Right cardiac atrium (tissue), 5 donors: ENCODE data around the gene SYS1. TPM values are rescaled to one million over a fixed set of nuclear protein-coding genes. Genes with fewer than 3 reads are reported as not detected.
A peak's percentile ranks its signal among the peaks of the same experiment; 100 is the strongest.

Experiments used
- ATAC-seq, 2 donors: fragments of 200-7000 bp; cut with Tn5 transposase; one replicate each; pipeline versions ENCODE4 v1.8.0 to v1.9.1; 2020; ENCODE audit warnings: moderate library complexity in 2 of 2, mild to moderate bottlenecking in 1 of 2
- DNase-seq, 3 donors: peaks; one replicate each; pipeline ENCODE4 v3.0.0-alpha.2; 2020
- H3K27ac ChIP-seq: one replicate; pipeline ENCODE4 v1.5.1; 2013; ENCODE audit warnings: mild to moderate bottlenecking, low read length, control low read depth, moderate library complexity
- H3K27me3 ChIP-seq: one replicate; pipeline ENCODE4 v1.6.1; 2013; ENCODE audit not compliant: control insufficient read depth, insufficient read depth
- H3K4me1 ChIP-seq: one replicate; pipeline ENCODE4 v1.6.1; 2013; ENCODE audit warnings: low read length; ENCODE audit not compliant: control insufficient read depth, insufficient read depth
- H3K4me3 ChIP-seq: one replicate; pipeline ENCODE4 v1.5.1; 2013; ENCODE audit warnings: low read length, control low read depth
- H3K9me3 ChIP-seq: one replicate; pipeline ENCODE4 v1.6.1; 2013; ENCODE audit warnings: low read length; ENCODE audit not compliant: control insufficient read depth
- WGBS: extraction: QIAGEN DNeasy Blood & Tissue Kit; methylation state at CpG from one replicate; pipeline ENCODE4 v1.1.7; 2013; 5-methylcytosine and 5-hydroxymethylcytosine counted together
- intact Hi-C, 4 donors: fragments of 100-400 bp; cut with DNase I; formaldehyde crosslinking; loops; one replicate each; pipeline versions ENCODE4 v1.11.0 to v1.14.0; 2022 to 2023
- polyA plus RNA-seq: library from polyadenylated mRNA; stranded (reverse); fragments of 200-250 nt; gene quantifications from one replicate; pipeline ENCODE4 v1.2.3, GENCODE V29; 2013
- total RNA-seq, 4 donors: library from RNA; stranded (reverse); fragmentation: NEBNext Ultra II Directional; extraction: Animal tissue kit (Norgen Biotek cat#: 25700); gene quantifications; one replicate each; pipeline ENCODE4 v1.2.1, GENCODE V29; 2021
- donor health status: healthy with polysubstance abuse.
- donor health status: DM: no; HTN: yes; CAD: no.
- donor health status: DM: no; HTN: no; CAD: no.
- donor health status: DM: no; HTN: yes; CAD: no; lungs with severe emphysema.
- donor health status: DM: yes; HTN: yes; CAD: no.

SYS1 gene
- total and polyA plus RNA-seq, 5 donors = 17.1 to 28.7 (median 25.0) TPM

DNA sequence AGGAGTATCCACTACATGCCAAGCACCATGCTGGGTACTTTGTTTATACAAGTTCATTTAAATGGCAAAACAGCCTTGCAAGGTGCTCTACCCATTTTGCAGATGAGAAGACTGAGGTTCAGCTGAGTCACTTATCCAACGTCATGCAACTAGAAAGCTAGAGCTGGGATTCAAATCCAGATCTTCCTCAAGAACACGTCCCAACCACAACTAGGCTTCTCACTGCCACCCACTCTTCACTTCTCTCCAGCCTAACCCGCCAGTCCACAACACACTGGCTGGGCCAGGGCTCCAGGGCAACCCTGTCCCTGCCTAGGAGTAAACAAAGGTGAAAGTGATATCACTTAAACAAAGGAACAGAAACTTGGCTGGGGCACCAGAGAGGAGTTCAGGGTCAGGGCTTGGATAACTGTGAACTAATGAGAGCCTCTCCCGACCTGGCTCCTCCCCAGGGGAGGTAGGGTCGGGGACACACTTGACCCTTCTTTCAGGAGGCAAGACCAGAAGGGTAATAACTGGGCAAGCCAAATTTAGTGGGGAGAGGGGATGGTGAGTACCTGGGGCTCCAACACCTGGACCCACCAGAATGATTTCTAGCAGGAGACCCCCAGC lies 22.6 kb upstream of the SYS1 start:
- DNase-seq (no peak), ATAC-seq (no peak)
- Histone ChIP-seq H3K4me3 (no peak overlapping the region), H3K4me1 (peaks cover 41% of the 10 kb centered on the region), H3K27ac (peak overlapping the region; percentile 98), H3K27me3 (no peaks in the 10 kb centered on the region), H3K9me3 (no peaks in the 10 kb centered on the region)
- intact Hi-C loops = no loop called here
- 60% methylated on average over 5 of the region's 5 CpGs for WGBS

DNA sequence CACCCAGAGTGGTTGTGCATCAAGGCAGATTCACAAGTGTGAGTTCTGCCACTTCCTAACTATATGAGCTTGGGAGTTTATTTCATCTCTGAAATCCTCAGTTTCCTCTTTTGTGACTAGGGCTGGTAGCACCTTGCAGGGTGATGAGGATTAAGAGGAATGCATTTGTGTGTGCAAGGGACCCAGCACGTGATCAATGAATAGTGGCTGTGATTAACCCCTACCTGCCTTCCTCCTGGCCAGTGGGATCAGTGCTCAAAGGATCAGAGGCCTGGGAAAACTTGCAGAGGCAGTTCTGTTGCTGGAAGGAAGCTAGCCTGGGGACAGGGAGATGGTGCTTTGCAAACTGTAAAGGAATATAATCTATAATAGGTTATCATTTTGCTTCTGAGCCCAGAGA lies 22.0 kb upstream of the SYS1 start:
- ATAC-seq (no peak), DNase-seq (no peak)
- intact Hi-C loops = no loop called here
- Histone ChIP-seq H3K27me3 (no peaks in the 10 kb centered on the region), H3K4me1 (peaks cover 41% of the 10 kb centered on the region), H3K27ac (peak overlapping the region; percentile 98), H3K9me3 (no peaks in the 10 kb centered on the region), H3K4me3 (no peak overlapping the region)
- WGBS = 65% methylated on average over 1 of the region's 1 CpG

DNA sequence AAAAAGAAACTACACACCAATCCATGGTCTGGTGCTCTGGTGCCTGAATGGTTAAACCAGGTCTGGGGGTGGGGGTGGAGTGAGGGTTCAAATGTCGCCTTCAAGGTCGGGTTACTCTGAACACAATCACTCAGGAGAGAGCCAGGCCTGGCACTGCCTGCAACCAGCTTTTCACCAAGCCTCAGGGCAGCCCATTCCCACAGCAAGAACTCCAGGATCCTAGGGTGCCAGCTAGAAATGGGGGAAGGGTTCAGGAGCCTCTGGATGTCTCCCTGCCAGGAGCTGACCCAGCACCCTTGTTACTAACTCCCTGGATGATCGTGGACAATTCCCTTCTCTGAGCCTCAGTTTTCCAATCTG lies 21.4 kb upstream of the SYS1 start:
- no peaks in the 10 kb centered on the region for H3K9me3 ChIP-seq
- no peak for DNase-seq
- peak overlapping the region; percentile 98 for H3K27ac ChIP-seq
- no peaks in the 10 kb centered on the region for H3K27me3 ChIP-seq
- ATAC-seq = no peak
- intact Hi-C loops = no loop called here
- H3K4me1 ChIP-seq = peaks cover 44% of the 10 kb centered on the region
- peak overlapping the region; percentile 3 for H3K4me3 ChIP-seq
- WGBS = 47% methylated on average over 3 of the region's 3 CpGs

DNA sequence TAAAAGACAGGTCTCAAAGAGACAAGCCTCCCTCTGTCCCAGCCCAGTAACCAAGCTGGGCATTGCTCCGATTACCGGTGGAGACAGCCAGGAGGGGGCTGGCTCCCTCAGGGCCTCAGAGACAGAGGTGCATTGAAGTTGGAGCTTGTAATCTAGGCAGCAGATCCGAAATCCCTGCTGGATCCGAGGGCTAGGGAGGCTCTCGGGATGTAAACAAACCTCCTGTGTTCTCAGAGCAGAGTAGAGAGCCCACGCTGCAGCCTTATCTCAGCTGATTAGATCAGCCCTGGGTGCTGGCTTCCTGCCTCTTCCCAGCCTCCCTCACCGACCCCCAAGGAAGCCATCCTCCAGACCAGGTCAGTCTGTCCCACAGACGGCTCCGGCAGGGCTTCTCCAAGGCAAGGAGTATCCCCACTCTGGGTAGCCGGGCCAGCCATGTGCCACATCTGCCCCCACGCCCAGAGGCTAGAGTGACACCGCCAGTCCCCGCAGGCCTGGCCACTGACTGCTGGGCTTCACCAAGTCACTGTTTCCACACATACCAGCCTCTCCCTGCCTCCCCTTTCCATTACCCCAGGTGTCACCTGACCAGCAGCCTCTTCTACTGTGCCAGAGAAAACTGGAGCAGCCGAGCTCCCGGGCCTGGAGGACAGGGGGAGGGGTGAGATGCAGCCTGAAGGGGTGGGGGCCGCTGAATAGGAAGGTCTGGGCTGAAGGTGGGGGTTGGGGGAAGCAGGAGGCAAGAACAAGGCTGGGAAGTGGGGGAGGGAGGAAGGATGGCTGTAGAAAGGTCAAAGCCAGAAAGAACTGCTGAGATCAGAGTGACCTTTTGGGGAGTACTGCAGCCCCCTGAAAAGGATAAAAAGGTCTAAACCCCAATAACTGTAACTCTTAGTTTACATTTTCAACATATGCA lies 20.8 kb upstream of the SYS1 start:
- peak overlapping the region; percentile 3 for H3K4me3 ChIP-seq
- no peaks in the 10 kb centered on the region for H3K9me3 ChIP-seq
- H3K4me1 ChIP-seq = peaks cover 40% of the 10 kb centered on the region
- 18% methylated on average over 16 of the region's 16 CpGs for WGBS
- peak overlapping the region; percentile 98 for H3K27ac ChIP-seq
- peak; percentile 62 to 84 (median 81) for DNase-seq
- intact Hi-C loops = no loop called here
- peak; percentile 71 to 78 for ATAC-seq
- H3K27me3 ChIP-seq = no peaks in the 10 kb centered on the region

DNA sequence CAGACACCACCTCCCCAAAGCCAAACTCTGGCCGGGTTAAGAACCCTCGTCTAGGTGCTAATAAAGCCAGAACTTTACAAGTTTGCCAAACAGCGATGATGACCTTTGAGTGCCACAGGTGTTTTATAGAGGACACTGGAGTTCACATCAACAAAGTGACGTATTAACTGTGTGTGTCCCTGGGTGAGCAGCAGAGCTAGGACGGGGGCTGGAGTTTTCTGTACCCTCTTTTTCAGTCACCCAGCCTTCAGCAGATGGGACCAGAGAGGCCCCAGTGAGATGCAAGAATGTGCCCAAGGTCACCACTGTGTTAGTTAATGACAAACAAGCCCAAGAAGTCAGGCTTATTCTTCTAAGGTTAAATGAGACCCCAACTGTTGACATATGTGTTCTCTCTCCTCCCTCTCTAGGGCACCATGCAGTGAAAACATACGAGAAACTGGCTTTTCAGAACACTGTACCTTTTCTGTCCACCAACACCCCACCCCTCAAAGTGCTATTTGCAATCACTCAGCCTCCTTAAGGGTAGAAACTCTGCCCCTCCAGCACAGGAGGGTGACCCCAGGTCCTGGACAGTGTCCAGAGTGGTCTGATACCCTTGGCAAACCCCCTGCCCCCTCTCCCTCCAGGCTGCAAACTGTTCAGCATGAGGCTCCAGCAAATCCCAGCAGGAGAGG lies 20.0 kb upstream of the SYS1 start:
- ATAC-seq (no peak), DNase-seq (no peak)
- Histone ChIP-seq H3K27me3 (no peaks in the 10 kb centered on the region), H3K27ac (peak overlapping the region; percentile 98), H3K4me3 (no peak overlapping the region), H3K9me3 (no peaks in the 10 kb centered on the region), H3K4me1 (peaks cover 33% of the 10 kb centered on the region)
- 56% methylated on average over 6 of the region's 6 CpGs for WGBS
- intact Hi-C loops = no loop called here

DNA sequence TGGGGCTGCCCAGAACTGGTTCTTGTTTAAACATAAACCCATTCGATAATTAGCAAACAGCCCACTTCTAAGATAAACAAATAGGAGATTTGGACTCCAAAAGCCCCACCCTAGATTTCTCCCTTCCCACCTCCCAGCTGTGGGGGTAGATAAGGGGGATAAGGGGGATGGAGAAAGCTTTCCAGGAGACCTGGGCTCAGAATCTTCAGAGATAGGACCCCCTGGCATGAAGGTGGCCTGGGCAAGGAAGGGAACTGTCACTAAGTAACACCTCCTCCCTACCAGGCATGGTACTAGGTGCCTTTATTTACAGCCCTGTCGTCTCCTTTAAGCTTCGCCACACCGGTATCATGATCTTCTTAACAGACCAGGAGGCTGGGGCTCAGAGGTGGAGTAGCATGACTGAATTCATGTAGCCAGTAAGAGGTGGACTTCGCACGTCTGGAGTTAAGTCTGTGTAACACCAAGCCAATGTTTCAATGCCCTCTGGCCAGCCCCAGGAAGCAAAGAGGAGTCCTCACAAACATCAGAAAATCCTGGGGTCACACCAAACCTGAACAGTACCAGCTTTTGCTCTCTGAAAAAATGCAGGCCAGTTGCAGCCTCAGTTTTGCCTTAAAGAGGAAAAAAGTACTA lies 19.3 kb upstream of the SYS1 start:
- H3K4me3 ChIP-seq = no peak overlapping the region
- 48% methylated on average over 6 of the region's 6 CpGs for WGBS
- intact Hi-C loops = no loop called here
- H3K9me3 ChIP-seq = no peaks in the 10 kb centered on the region
- H3K27ac ChIP-seq = peak overlapping the region; percentile 98
- no peaks in the 10 kb centered on the region for H3K27me3 ChIP-seq
- DNase-seq = no peak
- H3K4me1 ChIP-seq = peaks cover 30% of the 10 kb centered on the region
- ATAC-seq = no peak

DNA sequence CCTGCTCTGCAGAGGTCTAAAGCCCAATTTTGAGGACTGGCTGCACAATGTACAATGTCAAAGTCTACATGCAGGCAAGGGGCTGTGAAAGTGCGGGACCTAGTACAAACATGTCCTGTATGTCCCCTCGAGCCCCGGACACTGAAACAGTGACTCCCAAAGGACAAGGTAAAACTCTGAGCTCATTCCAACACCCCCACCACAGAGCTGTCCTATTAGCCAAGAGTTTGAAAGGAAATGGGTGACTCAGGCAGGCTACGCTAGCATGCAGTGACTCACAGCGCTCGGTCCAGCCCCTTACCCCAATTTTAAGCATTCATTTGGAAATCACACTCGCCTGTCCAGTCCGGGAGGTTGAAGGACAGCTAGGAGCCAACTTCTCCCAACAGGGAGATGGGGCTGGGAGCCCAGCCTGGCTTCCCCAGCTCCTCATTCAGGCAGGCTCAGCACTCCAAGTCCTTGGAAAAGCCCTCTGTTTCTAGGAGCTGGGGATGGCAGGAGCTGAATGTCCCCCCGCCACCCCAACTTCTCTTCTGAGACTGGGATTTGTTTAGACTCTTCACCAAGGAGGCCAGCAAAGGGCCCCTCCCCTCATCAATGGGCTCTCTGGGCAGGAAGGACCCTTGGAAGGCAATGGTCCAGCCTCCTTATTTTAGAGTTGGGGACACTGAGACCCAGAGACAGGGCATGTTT lies 18.6 kb upstream of the SYS1 start:
- DNase-seq = peak in 2 of 3 donors; percentile 70 to 72
- Histone ChIP-seq H3K27ac (peak overlapping the region; percentile 98), H3K9me3 (no peaks in the 10 kb centered on the region), H3K27me3 (no peaks in the 10 kb centered on the region), H3K4me1 (peaks cover 27% of the 10 kb centered on the region), H3K4me3 (peak overlapping the region; percentile 9)
- ATAC-seq = peak; percentile 27 to 67
- intact Hi-C loops = no loop called here
- 33% methylated on average over 9 of the region's 9 CpGs for WGBS

DNA sequence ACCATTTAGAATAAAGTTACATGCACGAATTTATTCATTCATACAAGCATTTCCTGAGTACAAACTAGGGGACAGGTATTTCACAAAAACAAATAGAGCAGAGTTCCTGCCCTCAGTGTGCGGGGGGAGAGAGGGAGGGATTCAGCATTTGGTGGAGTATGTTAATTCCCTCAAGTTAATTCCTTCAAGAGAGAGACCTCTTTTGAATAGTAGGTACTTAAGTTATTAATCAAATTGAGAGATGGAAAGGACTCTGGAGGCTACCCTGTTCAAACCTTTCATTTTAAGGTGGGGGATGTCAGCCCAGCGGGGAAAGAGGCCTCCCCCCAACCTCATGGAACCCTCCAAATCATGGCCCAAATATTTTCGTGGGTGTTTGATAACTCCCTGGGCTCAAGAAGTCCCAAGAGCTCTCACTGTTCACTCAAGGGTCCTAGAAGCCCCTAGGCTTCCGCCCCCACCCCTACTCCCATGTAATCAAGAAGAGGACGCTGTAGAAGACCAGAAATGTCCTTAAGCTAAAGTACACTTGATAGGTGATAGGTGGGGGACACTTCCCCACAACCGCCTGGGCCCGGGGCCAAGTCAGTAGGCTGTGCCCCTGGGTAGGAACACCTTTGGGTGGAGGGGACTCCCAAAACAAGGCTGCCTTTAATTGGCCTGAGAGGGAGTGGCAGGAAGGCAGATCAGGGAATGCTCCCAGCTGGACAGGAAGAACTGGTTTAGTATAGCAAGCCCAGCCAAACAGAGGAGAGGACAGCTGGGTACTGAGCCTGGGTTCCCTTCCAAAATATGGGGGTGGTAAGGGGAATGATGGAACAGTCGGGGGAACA lies 17.6 kb upstream of the SYS1 start:
- intact Hi-C loops = no loop called here
- Histone ChIP-seq H3K4me3 (peak overlapping the region; percentile 57), H3K27me3 (no peaks in the 10 kb centered on the region), H3K27ac (peak overlapping the region; percentile 98), H3K9me3 (no peaks in the 10 kb centered on the region), H3K4me1 (peaks cover 24% of the 10 kb centered on the region)
- no peak for DNase-seq
- WGBS = 63% methylated on average over 9 of the region's 9 CpGs
- ATAC-seq = no peak

DNA sequence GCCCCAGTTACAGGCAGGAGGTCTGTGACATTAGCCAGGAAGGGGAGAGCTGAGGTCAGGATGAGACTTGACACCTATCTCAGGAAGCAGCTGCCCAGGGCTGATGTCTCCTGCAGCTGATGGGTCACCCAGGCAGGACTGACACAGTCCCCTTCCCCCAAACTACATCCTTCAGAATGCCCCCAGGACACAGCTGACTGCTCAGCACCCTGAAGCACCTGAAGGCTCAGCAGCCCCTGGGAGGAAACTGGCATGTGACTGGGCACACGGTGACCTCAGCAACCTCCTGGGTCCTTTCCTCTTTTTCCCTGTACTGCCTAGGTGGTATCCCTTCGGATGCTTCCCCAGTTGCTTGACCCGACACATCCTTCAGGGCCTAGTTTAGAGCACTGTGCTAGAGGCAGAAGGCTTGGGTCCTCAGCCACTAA lies 16.7 kb upstream of the SYS1 start:
- H3K27ac ChIP-seq = peak overlapping the region; percentile 98
- H3K4me1 ChIP-seq = peaks cover 24% of the 10 kb centered on the region
- no peak for ATAC-seq
- WGBS = 60% methylated on average over 3 of the region's 3 CpGs
- intact Hi-C loops = no loop called here
- H3K9me3 ChIP-seq = no peaks in the 10 kb centered on the region
- H3K27me3 ChIP-seq = no peaks in the 10 kb centered on the region
- DNase-seq = no peak
- peak overlapping the region; percentile 57 for H3K4me3 ChIP-seq

DNA sequence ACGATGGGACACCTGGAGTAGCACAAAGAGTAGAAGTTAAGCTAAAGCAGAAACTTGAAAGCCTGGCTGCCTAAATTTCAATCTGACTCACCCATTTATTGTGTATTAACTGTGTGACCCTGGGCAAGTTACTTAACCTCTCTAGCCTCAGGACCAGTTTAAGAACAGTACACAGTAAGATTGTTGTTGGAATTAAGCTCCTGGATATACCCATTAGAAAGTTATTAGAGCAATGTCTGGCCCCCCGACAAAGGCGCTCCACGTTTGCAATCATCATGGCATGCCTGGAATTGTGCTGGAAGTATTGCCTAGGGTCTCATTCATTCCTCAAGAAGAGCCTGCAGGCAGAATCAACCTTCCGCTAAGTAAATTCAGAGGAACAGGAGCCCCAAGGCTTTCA lies 16.1 kb upstream of the SYS1 start:
- Histone ChIP-seq H3K27ac (peak overlapping the region; percentile 98), H3K9me3 (no peaks in the 10 kb centered on the region), H3K4me3 (peak overlapping the region; percentile 57), H3K4me1 (peaks cover 22% of the 10 kb centered on the region), H3K27me3 (no peaks in the 10 kb centered on the region)
- WGBS = 57% methylated on average over 5 of the region's 5 CpGs
- no peak for ATAC-seq
- DNase-seq = no peak
- intact Hi-C loops = no loop called here
